Measurements from ENCODE around the gene EIF6. TPM values are rescaled to one million over a fixed set of nuclear protein-coding genes. Genes with fewer than 3 reads are reported as not detected.

EIF6 gene
- total and polyA plus RNA-seq, 2 of the 8 experiments (the other 6 are each of a cell fraction or from before 2014, with no cell fraction given), result 184 to 319 TPM

- Histone ChIP-seq H3K79me1 (ENCODE audit: low read depth, low read length) (peaks cover 5% of the 10 kb centered on the region; the same call in 1 of the 2 replicates), H3K4me2 (ENCODE audit: insufficient read depth in 1 of 2, low read depth in 2 of 2, low read length in 2 of 2) (no peak overlapping the region), H3K18ac (ENCODE audit: extremely low read depth, low read length) (no peak overlapping the region), H4K5ac (ENCODE audit: insufficient read length, low read depth, low read length) (no peak overlapping the region), H3K4ac (replicated peaks; ENCODE audit: insufficient read length, low read depth, low read length) (no peak overlapping the region), H3K27me3 (replicated peaks in 1 of 4; ENCODE audit: control insufficient read depth in 3 of 4, extremely low read depth in 1 of 4, insufficient read depth in 3 of 4, low read length in 3 of 4) (no peaks in the 10 kb centered on the region), H2BK20ac (ENCODE audit: low read length) (no peak overlapping the region), H4K8ac (ENCODE audit: extremely low read depth, insufficient read depth, low read length) (peak overlapping the region; percentile 40; the same call in 1 of the 2 replicates), H2BK15ac (ENCODE audit: low read length) (no peak overlapping the region), H2BK12ac (ENCODE audit: low read depth, low read length) (peak overlapping the region; percentile 39; the same call in 1 of the 2 replicates), H3K9me3 (ENCODE audit: insufficient read depth in 2 of 2, low read depth in 1 of 2, low read length in 1 of 2) (no peaks in the 10 kb centered on the region), H3K36me3 (ENCODE audit: control insufficient read depth in 2 of 4, insufficient read depth in 4 of 4, low read length in 3 of 4) (no peaks in the 10 kb centered on the region), H3K9ac (replicated peaks in 1 of 4; ENCODE audit: extremely low read depth in 1 of 4, low read depth in 3 of 4, low read length in 3 of 4) (no peak overlapping the region), H3K27ac (ENCODE audit: low read depth, low read length) (no peak overlapping the region), H2AFZ (ENCODE audit: low read length) (no peak overlapping the region), H2AK5ac (ENCODE audit: low read depth, low read length) (no peak overlapping the region), H4K20me1 (replicated peaks in 1 of 2; ENCODE audit: control insufficient read depth in 1 of 2, insufficient read depth in 2 of 2, low read length in 2 of 2) (no peaks in the 10 kb centered on the region), H3K23me2 (ENCODE audit: low read depth, low read length) (peaks cover 8% of the 10 kb centered on the region), H3K79me2 (ENCODE audit: control insufficient read depth in 1 of 2, insufficient read depth in 2 of 2, low read length in 2 of 2) (peaks cover 6 to 8% of the 10 kb centered on the region in 2 experiments), H3K4me3 (ENCODE audit: extremely low read depth in 1 of 4, insufficient read depth in 2 of 4, low read depth in 3 of 4, low read length in 4 of 4) (no peak overlapping the region), H2BK5ac (ENCODE audit: low read depth, low read length) (no peak overlapping the region), H3K14ac (ENCODE audit: insufficient read length) (no peak overlapping the region), H4K91ac (replicated peaks; ENCODE audit: insufficient read length, low read length) (no peak overlapping the region), H3K56ac (replicated peaks; ENCODE audit: insufficient read length, low read depth, low read length) (no peak overlapping the region), H3K4me1 (replicated peaks in 1 of 4; ENCODE audit: control insufficient read depth in 3 of 4, insufficient read depth in 4 of 4, low read length in 3 of 4) (peaks cover under 1 to 5% (median 3%) of the 10 kb centered on the region in 4 experiments; a peak in 6 of 7 replicates), H3K23ac (ENCODE audit: insufficient read length) (no peak overlapping the region), H2BK120ac (replicated peaks; ENCODE audit: low read depth, low read length) (no peak overlapping the region)
- WGBS, 2 experiments (ENCODE audit: extremely low coverage in 1 of 2, insufficient coverage in 1 of 2, insufficient read length in 1 of 2, insufficient replicate concordance in 2 of 2, low coverage in 1 of 2, low lambda C conversion rate in 2 of 2, missing lambda C conversion rate in 1 of 2), result 88% methylated on average over 18 of the region's 19 CpGs; no CpG with 5 or more reads in 1 of the 2 experiments
- ChIA-PET CTCF (ENCODE audit: partially characterized antibody) (interaction anchor here (0.6 to 11.5 kb wide), 7 partner anchors 14 to 192 kb away, joined by 3 to 130 read pairs (median 4); no protein-coding TSS in a partner anchor), POLR2A (ENCODE audit: partially characterized antibody) (interaction anchor here (0.8 to 5.7 kb wide), 4 partner anchors 10 to 454 kb away, joined by 3 to 39 read pairs (median 4); partner anchors contain the start of genes MMP24OS and RBM39)
- DNase-seq (ENCODE audit: low read depth in 1 of 2, low spot score in 2 of 2) (no peak), FAIRE-seq (no peak)
- TF ChIP-seq TAF1 (IDR thresholded peaks at IDR 0.05; ENCODE audit: low read depth, low read length), result no peak
- TF ChIP-seq SAP30 (IDR thresholded peaks at IDR 0.05; ENCODE audit: insufficient read depth, insufficient replicate concordance, low read length), result no peak
- no peak for TF ChIP-seq FOSL1 (IDR thresholded peaks at IDR 0.05; ENCODE audit: insufficient read depth, low read depth, low read length)
- no peak for TF ChIP-seq EGR1 (IDR thresholded peaks at IDR 0.05; ENCODE audit: borderline replicate concordance, low read depth, low read length)
- no peak for TF ChIP-seq KDM4A (IDR thresholded peaks at IDR 0.05; ENCODE audit: low read depth, low read length, severe bottlenecking)
- no peak for TF ChIP-seq YY1 (IDR thresholded peaks at IDR 0.05; ENCODE audit: low read depth, low read length)
- no peak for TF ChIP-seq POLR2AphosphoS5 (IDR thresholded peaks at IDR 0.05; ENCODE audit: low read depth, low read length)
- TF ChIP-seq CHD1 (IDR thresholded peaks at IDR 0.05; ENCODE audit: low read depth, low read length), result no peak
- no peak for TF ChIP-seq TBP (IDR thresholded peaks at IDR 0.05; ENCODE audit: low read depth, low read length)
- no peak for TF ChIP-seq NANOG (IDR thresholded peaks at IDR 0.05; ENCODE audit: insufficient read depth, low read depth, low read length, poor library complexity, severe bottlenecking)
- no peak for TF ChIP-seq SIRT6 (IDR thresholded peaks at IDR 0.05; ENCODE audit: low read length)
- TF ChIP-seq TEAD4 (IDR thresholded peaks at IDR 0.05; ENCODE audit: low read depth, low read length), result no peak
- TF ChIP-seq HDAC6 (IDR thresholded peaks at IDR 0.05; ENCODE audit: low read depth, low read length), result no peak
- no peak for TF ChIP-seq SP2 (IDR thresholded peaks at IDR 0.05; ENCODE audit: low read length)
Measured at GRCh38 chr20:35288325-35289060, 3.9 kb upstream of the EIF6 start.

Data from H1 (cell line).